PC-9 (cell line): ENCODE results near the gene CRADD. TPM values are rescaled to one million over a fixed set of nuclear protein-coding genes. Genes with fewer than 3 reads are reported as not detected.

ENCODE experiments used
- BruUV-seq: library from RNA; stranded (reverse); fragments of 400-500 nt; replicated peaks from 2 replicates; lab custom pipeline; 2021; lab: Mats Ljungman, UMichigan
- CTCF ChIA-PET: fragments of 300-600 bp; sonication (Branson Sonifier 250); formaldehyde crosslinking; loops from one replicate; lab custom pipeline; 2022; ENCODE audit warnings: antibody characterized with exemption; lab: Charles Lee
- POLR2A ChIA-PET: fragments of 300-600 bp; sonication (Branson Sonifier 250); formaldehyde crosslinking; loops from one replicate; lab custom pipeline; 2022; ENCODE audit warnings: antibody characterized with exemption; ENCODE audit not compliant: unreplicated experiment; lab: Charles Lee
- DNase-seq, 2 experiments: peaks; one replicate each; pipeline versions ENCODE4 v3.0.0 to v3.0.0-alpha.2; 2015 to 2022; ENCODE audit warnings: mixed read lengths in 1 of 2
- H2AFZ ChIP-seq: fragments of 200-600 bp; sonication (generic); 2 replicates; pipeline ENCODE4 v1.8.1; 2017; ENCODE audit warnings: antibody characterized with exemption
- H3F3A ChIP-seq: fragments of 200-600 bp; sonication (generic); 2 replicates; pipeline ENCODE4 v1.8.1; 2017; ENCODE audit warnings: antibody characterized with exemption, mild to moderate bottlenecking, low read depth; ENCODE audit not compliant: insufficient read depth
- H3K27ac ChIP-seq: fragments of 200-600 bp; sonication (generic); 2 replicates; pipeline ENCODE4 v1.6.1; 2016; ENCODE audit warnings: mixed run types
- H3K27me3 ChIP-seq: fragments of 200-600 bp; sonication (generic); 2 replicates; pipeline ENCODE4 v1.6.1; 2016; ENCODE audit warnings: low read depth, mixed run types; ENCODE audit not compliant: insufficient read depth
- H3K36me3 ChIP-seq: fragments of 200-600 bp; sonication (generic); 2 replicates; pipeline ENCODE4 v1.6.1; 2016; ENCODE audit warnings: low read depth, mixed run types
- H3K4me1 ChIP-seq: fragments of 200-600 bp; sonication (generic); replicated peaks from 2 replicates; pipeline ENCODE4 v1.6.1; 2016; ENCODE audit warnings: mixed run types; ENCODE audit not compliant: insufficient read depth
- H3K4me2 ChIP-seq: fragments of 200-600 bp; sonication (generic); 2 replicates; pipeline ENCODE4 v1.6.1; 2017; ENCODE audit warnings: mixed run types
- H3K4me3 ChIP-seq: fragments of 200-600 bp; sonication (generic); 2 replicates; pipeline ENCODE4 v1.6.1; 2016; ENCODE audit warnings: mixed run types
- H3K79me2 ChIP-seq: fragments of 200-600 bp; sonication (generic); 2 replicates; pipeline ENCODE4 v1.6.1; 2017; ENCODE audit warnings: low read depth, mixed run types
- H3K9me2 ChIP-seq: fragments of 200-600 bp; sonication (generic); 2 replicates; pipeline ENCODE4 v1.8.1; 2017; ENCODE audit warnings: mild to moderate bottlenecking; ENCODE audit not compliant: insufficient read depth
- H3K9me3 ChIP-seq: fragments of 200-600 bp; sonication (generic); 2 replicates; pipeline ENCODE4 v1.8.1; 2016; ENCODE audit warnings: low read depth; ENCODE audit not compliant: insufficient read depth
- H4K20me1 ChIP-seq: fragments of 200-600 bp; sonication (generic); 2 replicates; pipeline ENCODE4 v1.8.1; 2017; ENCODE audit not compliant: insufficient read depth
- CTCF ChIP-seq: fragments of 200-600 bp; sonication (generic); conservative IDR thresholded peaks from 2 replicates; pipeline ENCODE4 v1.6.1; 2017; ENCODE audit warnings: mixed run types, antibody characterized with exemption, mild to moderate bottlenecking, moderate library complexity
- EZH2 ChIP-seq: fragments of 200-600 bp; sonication (generic); IDR thresholded peaks from 2 replicates; pipeline ENCODE4 v1.8.0; 2017; ENCODE audit warnings: antibody characterized with exemption, low read depth
- intact Hi-C: fragments of 100-400 bp; cut with micrococcal nuclease; formaldehyde crosslinking; loops from one replicate; pipeline ENCODE4 v1.10.0; 2022; ENCODE audit not compliant: unreplicated experiment
- total RNA-seq: library from RNA; stranded (reverse); gene quantifications from 2 replicates; pipeline ENCODE4 v1.2.3, GENCODE V29; 2021

Gene CRADD
- total RNA-seq, 1 experiment from 2014 or later = 7.6 TPM

DNA sequence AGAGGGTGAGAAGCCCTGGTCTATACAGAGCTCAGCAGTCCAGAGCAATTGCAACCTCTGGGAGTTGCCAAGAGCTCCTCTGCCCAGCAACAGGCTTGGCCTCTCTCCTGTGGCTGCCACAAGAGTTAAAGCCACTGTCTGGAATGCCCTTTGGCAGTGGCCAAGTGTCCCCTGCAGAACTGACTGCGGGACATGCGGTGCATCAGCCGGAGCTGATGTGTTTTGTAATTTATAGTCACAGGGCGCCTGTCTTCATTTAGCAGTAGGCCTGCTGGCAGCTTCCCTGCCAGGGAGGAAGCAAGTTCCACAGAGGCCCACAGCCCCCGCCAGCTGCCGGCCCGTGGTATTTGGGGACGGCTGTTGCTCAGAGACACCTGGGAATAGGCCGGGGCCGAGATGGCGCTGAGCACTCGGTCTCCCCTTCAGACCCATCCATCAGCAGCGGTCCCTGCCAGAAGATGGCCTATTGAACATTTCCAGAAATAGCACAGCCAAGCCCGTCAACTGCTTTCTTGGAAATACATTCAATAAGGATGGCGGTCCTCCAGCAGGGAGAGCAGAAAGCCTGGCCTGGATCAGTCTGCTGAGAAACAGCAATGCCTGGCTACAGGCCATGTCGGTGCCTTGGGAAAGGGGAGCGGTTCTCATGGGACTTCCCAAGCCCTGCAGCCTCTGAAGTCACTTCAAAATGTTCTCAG, 217.4 kb downstream of the CRADD start:
- H4K20me1 ChIP-seq = no peaks in the 10 kb centered on the region
- POLR2A ChIA-PET = no interaction called here
- no peak overlapping the region for H3K4me2 ChIP-seq
- H3K27me3 ChIP-seq = no peaks in the 10 kb centered on the region
- BruUV-seq = no TSS peak
- intact Hi-C loops = no loop called here
- H3K27ac ChIP-seq = no peak overlapping the region
- no peaks in the 10 kb centered on the region for H3K79me2 ChIP-seq
- H3K36me3 ChIP-seq = no peaks in the 10 kb centered on the region
- H3F3A ChIP-seq = no peaks in the 10 kb centered on the region
- H3K4me1 ChIP-seq = 0 out of 2 replicates have a peak, but pooled peaks cover 4% of the 10 kb centered on the region
- TF ChIP-seq CTCF (no peak), EZH2 (no peak)
- DNase-seq = no peak
- no peak overlapping the region for H3K4me3 ChIP-seq
- H3K9me2 ChIP-seq = no peaks in the 10 kb centered on the region
- no peaks in the 10 kb centered on the region; the same call in 1 of the 2 replicates for H3K9me3 ChIP-seq
- CTCF ChIA-PET = no interaction called here
- no peak overlapping the region for H2AFZ ChIP-seq

DNA sequence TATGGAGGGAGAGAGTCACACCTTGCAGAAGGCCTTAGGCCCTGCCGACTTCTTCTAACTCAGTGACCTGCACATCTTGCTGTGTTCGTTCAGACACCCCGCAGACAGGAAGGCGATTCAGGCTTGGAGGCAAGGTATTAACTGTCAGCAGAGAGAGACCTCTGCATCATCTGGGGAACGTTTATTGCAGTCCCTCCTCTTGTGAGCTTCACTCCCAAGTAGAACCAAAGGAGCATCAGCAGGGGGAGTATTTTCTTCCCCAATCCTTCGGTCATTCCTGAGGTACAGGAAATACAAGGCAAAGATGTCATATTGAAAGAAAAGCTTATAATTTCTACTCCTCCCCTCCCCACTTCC, 217.9 kb downstream of the CRADD start:
- POLR2A ChIA-PET = no interaction called here
- Histone ChIP-seq H3K36me3 (no peaks in the 10 kb centered on the region), H3K4me3 (no peak overlapping the region), H3K27me3 (no peaks in the 10 kb centered on the region), H3K4me2 (no peak overlapping the region), H3K27ac (no peak overlapping the region), H3K79me2 (no peaks in the 10 kb centered on the region), H2AFZ (no peak overlapping the region), H4K20me1 (no peaks in the 10 kb centered on the region), H3K4me1 (0 out of 2 replicates have a peak, but pooled peaks cover 4% of the 10 kb centered on the region), H3F3A (no peaks in the 10 kb centered on the region), H3K9me3 (no peaks in the 10 kb centered on the region; the same call in 1 of the 2 replicates), H3K9me2 (no peaks in the 10 kb centered on the region)
- intact Hi-C loops = no loop called here
- CTCF ChIA-PET = no interaction called here
- no peak for TF ChIP-seq CTCF
- no peak for TF ChIP-seq EZH2
- no peak for DNase-seq
- BruUV-seq = no TSS peak

DNA sequence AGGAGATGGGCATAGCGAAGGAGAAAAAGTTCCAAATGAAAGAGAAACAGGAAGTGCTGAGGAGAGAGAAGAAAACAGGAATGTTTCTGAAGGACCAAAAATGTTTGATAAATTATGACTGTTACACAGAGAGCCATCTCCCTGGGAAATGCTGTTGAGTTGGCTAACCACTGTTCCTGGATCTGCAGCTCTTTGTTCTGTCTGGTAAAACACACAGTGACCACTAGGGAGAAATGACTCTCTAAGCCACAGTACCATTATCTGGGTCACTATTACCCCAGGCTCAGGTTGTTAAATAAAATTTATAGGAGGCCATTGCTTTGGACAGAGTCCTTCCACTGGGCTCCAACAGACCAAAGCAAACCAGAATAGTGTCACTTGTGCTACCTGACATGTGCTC, 219.3 kb downstream of the CRADD start:
- Histone ChIP-seq H3K79me2 (no peaks in the 10 kb centered on the region), H2AFZ (no peak overlapping the region), H3K36me3 (no peaks in the 10 kb centered on the region), H4K20me1 (no peaks in the 10 kb centered on the region), H3K4me3 (no peak overlapping the region), H3K9me3 (no peaks in the 10 kb centered on the region; the same call in 1 of the 2 replicates), H3K27me3 (no peaks in the 10 kb centered on the region), H3K4me2 (no peak overlapping the region), H3F3A (no peaks in the 10 kb centered on the region), H3K4me1 (0 out of 2 replicates have a peak, but pooled peaks cover 4% of the 10 kb centered on the region), H3K9me2 (no peaks in the 10 kb centered on the region), H3K27ac (no peak overlapping the region)
- ChIA-PET CTCF (no interaction called here), POLR2A (interaction anchor here (0.6 kb wide), 1 partner anchor 341 kb away, joined by 14 read pairs; no protein-coding TSS in a partner anchor)
- TF ChIP-seq EZH2 = no peak
- no peak; the same call in 1 of the 2 replicates for TF ChIP-seq CTCF
- intact Hi-C loops = no loop called here
- no TSS peak for BruUV-seq
- DNase-seq = no peak
